Stomach (tissue), 4 donors: ENCODE data around the gene BTBD6.

Source experiments
- POLR2A ChIP-seq, 4 donors: fragments of 450-650 bp; IDR thresholded peaks; one replicate each; pipeline ENCODE4 v1.6.1; 2016; ENCODE audit warnings: antibody characterized with exemption in 4 of 4, control low read depth in 2 of 4, mild to moderate bottlenecking in 1 of 4, moderate library complexity in 1 of 4
- POLR2AphosphoS5 ChIP-seq, 3 donors: sonication (generic); formaldehyde crosslinking; IDR thresholded peaks; one replicate each; pipeline ENCODE4 v1.6.1; 2016; ENCODE audit warnings: antibody characterized with exemption in 3 of 3
- TF ChIP-seq, protein P1 (sequence below), 7 experiments: fragments of 450-650 bp in 4 of 7; fragments of 200-600 bp in 3 of 7; sonication (generic) in 3 of 7; IDR thresholded peaks; one replicate each; pipeline ENCODE4 v1.5.1; 2016 to 2019; ENCODE audit warnings: antibody characterized with exemption in 7 of 7, control low read depth in 2 of 7, mild to moderate bottlenecking in 1 of 7

DNA sequence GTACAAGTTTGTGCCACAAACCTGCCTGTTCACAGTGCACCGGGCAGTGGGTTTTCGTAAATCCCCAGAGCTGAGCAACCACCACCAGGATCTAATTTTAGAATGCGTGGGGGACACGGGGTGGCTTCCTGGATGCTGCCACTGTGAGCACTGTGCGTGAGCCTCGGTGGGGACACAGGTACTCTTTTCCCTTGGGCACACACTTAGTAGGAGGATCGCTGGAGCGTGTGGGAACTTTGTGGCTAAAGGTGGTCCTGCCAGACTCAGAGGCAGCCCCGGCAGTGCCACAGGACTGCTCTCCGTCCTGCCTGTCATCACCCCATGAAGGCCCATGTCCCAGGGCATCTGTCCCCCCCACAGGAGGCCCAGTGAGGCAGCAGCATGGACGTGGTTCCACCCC, 21.1 kb downstream of the BTBD6 start:
- TF ChIP-seq POLR2A (IDR thresholded peaks at IDR 0.05) = no peak
- TF ChIP-seq, protein P1, sequence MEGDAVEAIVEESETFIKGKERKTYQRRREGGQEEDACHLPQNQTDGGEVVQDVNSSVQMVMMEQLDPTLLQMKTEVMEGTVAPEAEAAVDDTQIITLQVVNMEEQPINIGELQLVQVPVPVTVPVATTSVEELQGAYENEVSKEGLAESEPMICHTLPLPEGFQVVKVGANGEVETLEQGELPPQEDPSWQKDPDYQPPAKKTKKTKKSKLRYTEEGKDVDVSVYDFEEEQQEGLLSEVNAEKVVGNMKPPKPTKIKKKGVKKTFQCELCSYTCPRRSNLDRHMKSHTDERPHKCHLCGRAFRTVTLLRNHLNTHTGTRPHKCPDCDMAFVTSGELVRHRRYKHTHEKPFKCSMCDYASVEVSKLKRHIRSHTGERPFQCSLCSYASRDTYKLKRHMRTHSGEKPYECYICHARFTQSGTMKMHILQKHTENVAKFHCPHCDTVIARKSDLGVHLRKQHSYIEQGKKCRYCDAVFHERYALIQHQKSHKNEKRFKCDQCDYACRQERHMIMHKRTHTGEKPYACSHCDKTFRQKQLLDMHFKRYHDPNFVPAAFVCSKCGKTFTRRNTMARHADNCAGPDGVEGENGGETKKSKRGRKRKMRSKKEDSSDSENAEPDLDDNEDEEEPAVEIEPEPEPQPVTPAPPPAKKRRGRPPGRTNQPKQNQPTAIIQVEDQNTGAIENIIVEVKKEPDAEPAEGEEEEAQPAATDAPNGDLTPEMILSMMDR (IDR thresholded peaks at IDR 0.05) = no peak
- TF ChIP-seq POLR2AphosphoS5 (IDR thresholded peaks at IDR 0.05) = no peak
